Fibroblast of the aortic adventitia (primary cell): Measurements from ENCODE around the gene ABCC8. TPM values are rescaled to one million over a fixed set of nuclear protein-coding genes. Genes with fewer than 3 reads are reported as not detected.

Experiments used
- DNase-seq: peaks from one replicate; pipeline ENCODE4 v3.0.0-alpha.2; 2010; ENCODE audit warnings: low read depth
- H3K4me3 ChIP-seq: 2 replicates; pipeline ENCODE4 v1.5.1; 2011; ENCODE audit warnings: low read depth, mild to moderate bottlenecking, control low read depth, low read length, moderate library complexity
- CTCF ChIP-seq: IDR thresholded peaks from 2 replicates; pipeline ENCODE4 v1.5.1; 2011; ENCODE audit warnings: mild to moderate bottlenecking, low read length, control low read depth, inconsistent platforms; ENCODE audit not compliant: insufficient read depth
- total RNA-seq: library from RNA; depleted of rRNA; stranded (reverse); fragments of >200 nt; gene quantifications from 2 replicates; pipeline ENCODE4 v1.2.3, GENCODE V29; 2012; ENCODE audit warnings: low replicate concordance

ABCC8 gene
- total RNA-seq, 1 donor = not detected

GRCh38 chr11:17498058-17498457 is 21.4 kb upstream of the ABCC8 start:
- H3K4me3 ChIP-seq = no peak overlapping the region
- DNase-seq = no peak
- no peak for TF ChIP-seq CTCF

GRCh38 chr11:17496406-17496805 is 19.8 kb upstream of the ABCC8 start:
- DNase-seq = peak; percentile 77
- TF ChIP-seq CTCF = no peak
- H3K4me3 ChIP-seq = no peak overlapping the region

GRCh38 chr11:17494019-17494418 is 17.4 kb upstream of the ABCC8 start:
- no peak for DNase-seq
- TF ChIP-seq CTCF = no peak

GRCh38 chr11:17490938-17491337 is 14.3 kb upstream of the ABCC8 start:
- DNase-seq = no peak
- no peak for TF ChIP-seq CTCF
- no peak overlapping the region for H3K4me3 ChIP-seq

More at GRCh38 chr11:17494019-17494418, 17.4 kb upstream of the ABCC8 start:
- H3K4me3 ChIP-seq = no peak overlapping the region

GRCh38 chr11:17490232-17490631 is 13.6 kb upstream of the ABCC8 start:
- TF ChIP-seq CTCF = no peak
- DNase-seq = no peak
- no peak overlapping the region for H3K4me3 ChIP-seq

GRCh38 chr11:17489751-17490150 is 13.1 kb upstream of the ABCC8 start:
- no peak overlapping the region for H3K4me3 ChIP-seq
- no peak for TF ChIP-seq CTCF
- DNase-seq = no peak

- no peak for TF ChIP-seq CTCF
- DNase-seq = no peak
- H3K4me3 ChIP-seq = no peak overlapping the region
Measured at GRCh38 chr11:17488563-17488962, 11.9 kb upstream of the ABCC8 start.
